8988T (cell line): ENCODE measurements around the gene SEC16A.

ENCODE experiments used
- DNase-seq: peaks from one replicate; pipeline ENCODE4 v3.0.0; 2011

The SEC16A gene

DNA sequence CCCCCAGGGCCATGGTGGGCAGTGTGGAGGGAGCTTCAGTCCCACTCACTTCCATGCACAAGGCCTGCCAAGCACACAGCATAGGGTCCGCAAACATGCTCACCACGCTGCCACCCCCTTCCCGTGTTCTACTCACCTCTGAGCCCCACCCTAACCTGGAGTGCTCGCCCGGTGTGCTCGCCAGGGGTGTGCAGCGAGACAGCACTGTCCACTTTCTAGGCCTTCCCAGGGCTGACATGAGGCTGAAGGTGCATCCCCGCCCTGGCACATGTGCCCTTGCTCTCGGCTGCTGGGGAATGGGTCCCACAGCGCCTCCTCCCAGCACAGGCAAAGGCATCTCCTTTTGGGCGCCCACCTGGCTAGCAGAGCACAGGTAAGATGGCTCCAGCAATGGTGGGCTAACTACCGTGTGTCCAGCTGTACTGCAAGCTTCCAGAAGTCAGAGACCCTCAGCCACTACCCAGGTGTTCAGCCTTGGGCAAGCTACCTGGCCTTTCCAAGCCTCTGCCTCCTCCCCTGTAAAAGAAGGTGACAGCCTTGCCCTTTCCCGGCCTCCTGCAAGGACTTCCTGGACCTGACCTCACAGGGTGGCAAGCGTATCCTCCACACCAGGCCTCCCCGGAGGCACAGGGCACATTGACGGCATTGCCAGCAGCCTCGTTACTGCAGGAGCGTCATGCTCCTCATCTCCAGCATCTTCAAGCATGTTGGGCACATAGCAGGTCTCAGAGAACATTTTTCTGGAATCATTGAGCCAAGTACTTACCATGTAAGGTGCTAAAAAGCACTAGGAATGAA, 4.2 kb upstream of the SEC16A start:
- DNase-seq = no peak

DNA sequence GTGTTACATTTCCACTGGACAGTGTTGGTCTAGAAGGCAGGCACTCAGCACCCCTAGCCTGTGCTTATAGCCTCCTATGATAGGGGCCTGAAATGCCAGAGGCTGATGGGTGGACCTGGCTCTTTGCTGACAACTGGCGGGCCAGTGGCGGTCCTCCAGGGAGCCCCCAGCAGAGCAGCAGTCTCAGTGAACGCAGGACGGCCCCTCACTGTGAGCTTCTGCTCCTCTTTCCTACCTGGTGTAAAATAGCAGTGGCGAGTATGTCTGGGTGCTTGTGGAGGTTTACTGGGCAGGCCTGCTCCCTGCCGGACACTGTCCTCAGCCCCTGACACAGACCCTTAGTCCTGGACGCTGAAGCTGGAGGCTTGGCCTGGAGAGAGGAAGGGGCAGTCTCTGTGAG, 3.3 kb upstream of the SEC16A start:
- DNase-seq = no peak

DNA sequence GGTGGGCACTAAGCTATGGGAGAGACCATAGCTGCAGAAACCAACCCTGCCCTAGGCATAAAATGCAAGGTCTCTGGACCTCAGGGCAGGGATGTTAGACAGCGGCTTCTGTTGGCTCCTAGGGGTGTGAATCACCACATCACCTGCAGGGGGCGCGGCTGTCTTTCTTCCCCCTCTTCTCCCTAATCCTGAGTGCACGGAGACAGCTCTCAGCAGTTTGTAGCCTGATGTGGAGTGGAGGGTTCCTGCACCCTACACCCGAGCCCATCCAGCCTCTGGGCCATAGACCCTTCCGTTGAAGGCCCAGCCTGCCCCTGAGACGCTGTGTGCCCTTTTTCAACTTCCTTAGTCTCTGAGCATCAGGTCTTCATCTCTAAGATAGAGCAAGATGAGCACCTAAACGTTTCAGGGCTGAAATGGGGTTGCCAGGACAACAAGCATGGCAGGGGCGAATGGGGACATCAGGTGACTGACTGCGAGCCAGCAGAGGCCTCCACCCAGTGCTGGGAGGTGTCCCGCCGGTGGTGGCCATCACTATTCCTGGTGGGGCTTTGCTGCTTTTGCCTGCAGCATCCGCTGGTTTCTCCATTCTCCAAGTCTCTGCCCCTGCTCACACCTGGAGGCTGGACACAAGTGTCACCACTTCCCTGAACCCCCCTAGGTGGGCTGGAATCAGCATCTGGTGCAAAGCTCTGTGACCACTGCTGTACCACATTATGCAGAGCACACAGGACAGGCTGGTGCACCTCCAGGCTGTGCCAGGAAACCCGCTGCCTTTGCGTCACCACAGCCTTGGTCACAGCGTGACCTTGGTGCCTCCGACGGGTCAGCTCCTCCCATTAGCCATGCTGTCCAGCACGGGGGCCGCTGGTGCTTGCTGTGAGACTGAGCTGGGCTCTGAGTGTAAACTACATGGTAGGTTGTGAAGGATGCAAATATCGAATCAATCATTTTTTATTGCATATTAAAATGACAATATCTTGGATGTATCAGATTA, 2.5 kb upstream of the SEC16A start:
- DNase-seq = no peak

DNA sequence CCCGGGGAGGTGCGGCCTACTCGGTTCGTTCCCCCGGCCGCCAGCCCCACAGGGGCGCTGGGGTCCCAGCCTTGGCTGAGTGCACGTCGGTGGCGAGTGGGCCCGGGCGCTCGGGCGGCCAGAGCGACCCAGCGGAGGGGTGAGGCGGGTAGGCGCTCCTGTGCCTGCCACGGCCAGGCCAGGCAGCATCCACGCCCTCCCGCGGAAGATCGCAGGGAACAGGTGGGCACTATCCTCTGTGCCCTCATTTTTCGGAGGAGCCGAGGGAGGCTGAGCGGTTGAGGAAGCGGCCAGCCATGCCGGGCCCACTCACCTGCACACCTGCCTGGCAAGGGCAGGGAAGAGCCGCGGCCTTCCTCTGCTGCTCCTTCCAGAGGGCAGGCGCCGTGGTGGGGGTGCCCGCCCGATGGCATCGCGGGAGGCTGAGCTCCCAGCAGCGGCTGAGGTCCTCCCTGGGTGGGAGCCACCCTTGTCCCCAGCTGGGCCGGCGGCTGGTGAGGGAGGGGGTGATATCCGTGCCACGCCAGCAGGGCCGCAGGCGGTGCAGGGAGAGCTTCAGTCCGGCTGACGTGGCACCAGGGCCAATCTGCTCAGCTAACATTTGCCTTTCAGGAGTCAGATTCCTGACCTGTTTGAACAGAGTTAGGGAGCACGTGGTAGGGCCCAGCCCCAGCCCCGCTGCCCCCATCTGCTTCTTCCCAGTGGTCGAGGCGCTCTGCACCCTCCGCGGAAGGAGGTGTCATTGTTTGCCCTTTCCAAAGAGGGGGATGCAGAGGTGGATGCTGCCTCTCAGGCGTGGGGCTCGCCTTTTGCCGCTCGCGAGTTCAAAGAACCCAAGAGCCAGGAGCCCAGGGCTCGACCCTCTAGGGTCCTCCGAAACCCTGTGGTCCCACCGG, 1.6 kb upstream of the SEC16A start:
- DNase-seq = no peak

GRCh38 chr9:136483589-136484152, 831 bp upstream of the SEC16A start:
- DNase-seq = peak; percentile 93

GRCh38 chr9:136482046-136482792, 621 bp downstream of the SEC16A start:
- DNase-seq = no peak

GRCh38 chr9:136481558-136481957, 1.3 kb downstream of the SEC16A start:
- no peak for DNase-seq

DNA sequence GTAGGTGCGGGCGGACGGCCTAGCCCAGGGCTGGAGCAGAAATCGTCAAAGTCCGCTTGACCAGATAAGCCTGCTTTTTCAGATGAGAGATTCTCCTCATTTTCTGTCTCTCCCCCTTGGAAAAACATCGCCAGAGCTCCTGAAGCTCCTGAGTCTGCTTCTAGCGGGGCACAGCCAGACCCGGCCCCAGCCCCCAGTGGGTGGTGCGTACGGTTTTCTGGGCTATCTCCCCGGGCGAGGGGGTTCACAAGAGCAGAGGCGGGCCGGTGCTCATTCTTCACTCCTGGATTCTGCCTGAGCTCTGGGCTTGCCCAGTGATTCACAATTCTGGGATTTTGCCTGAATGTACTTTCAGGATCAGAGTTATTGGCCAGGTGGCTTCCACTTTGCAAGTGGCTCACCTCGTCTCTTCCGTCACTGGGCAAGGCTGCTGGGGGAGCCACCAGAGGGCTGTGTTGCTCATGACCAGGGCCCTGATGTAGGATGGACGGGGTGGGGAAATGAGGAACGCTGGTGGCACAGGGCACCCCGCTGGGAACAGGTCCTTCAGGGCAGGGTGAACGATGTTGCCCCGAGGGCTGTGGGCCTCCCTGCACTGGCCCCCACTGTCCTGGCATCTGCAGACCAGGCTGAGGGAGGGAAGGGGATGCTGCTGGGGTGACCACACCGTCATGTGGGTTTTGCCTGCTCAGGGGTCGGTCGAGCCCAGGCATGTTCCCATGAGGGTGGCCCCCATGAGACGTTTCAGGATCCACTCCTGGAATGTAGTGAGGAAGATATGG, 6.3 kb downstream of the SEC16A start:
- DNase-seq = no peak

DNA sequence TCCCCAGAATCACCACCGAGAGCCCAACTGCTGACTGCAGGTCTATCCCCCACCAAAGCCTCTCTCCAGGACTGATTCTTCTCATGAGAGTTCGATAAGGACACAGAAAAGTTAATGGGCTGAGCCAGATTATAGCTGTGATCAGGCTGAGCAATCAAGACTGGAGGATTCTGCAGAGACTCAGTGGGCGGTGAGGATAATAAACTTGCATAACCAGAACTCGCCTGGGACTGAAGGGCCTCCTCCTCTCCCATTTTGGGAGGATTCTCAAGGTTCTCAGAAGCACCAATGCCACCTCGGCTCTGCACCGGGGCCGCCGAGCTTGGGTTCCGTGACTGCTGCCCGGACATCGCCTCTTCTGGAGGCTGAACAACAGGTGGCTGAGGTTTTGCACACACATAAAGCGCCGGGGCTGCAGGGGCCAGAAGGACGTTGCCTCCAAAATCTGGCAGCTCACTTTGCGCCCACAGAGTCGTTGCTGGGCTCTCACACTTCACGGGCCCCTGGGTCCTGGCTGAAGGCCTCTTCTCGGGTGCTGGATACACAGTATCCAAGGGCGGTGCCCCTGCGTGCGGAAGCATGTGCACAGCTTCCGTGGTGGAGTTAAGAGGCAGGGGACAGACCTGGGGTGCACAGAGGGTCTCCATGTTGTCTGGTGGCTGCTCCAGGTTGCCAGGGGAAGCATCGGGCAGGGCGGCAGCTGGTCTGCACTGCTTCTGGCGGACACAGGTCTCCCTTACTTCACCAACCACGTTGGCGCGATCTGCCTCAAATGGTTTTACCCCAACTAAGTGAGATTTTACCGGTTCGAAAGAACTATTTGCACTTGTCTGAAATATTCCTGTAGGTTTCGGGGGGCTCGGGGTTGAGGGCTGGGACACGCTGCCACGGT, 7.6 kb downstream of the SEC16A start:
- DNase-seq = no peak

DNA sequence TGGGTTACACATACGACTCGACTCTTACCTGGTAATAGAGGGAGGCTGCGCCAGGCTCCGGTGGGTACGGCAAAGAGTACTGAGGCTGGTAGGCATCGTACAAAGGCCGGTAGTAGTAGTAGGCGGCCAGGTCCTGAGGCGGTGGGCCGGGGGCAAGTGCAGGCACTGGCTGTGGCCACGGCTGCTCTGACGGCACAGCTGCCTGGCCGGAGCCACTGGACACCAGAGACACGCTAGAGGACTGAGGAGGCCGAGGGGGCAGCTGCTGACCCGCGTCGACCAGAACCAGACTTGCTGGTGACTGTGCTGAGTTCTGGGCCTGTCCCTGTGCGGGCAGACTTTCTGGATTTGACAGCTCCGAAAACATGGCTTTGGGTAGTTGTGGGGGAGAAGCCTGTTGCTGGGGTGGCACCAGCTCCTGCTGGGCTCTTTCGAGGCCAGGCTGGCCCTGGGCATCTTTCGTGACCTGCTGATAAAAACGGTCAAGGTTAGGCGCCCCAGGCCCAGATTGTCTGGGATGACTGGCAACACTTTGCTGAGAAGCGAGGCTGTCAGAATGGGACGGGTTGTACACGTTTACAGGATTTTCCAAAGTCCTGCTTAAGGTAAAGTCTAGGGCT, 8.7 kb downstream of the SEC16A start:
- no peak for DNase-seq

DNA sequence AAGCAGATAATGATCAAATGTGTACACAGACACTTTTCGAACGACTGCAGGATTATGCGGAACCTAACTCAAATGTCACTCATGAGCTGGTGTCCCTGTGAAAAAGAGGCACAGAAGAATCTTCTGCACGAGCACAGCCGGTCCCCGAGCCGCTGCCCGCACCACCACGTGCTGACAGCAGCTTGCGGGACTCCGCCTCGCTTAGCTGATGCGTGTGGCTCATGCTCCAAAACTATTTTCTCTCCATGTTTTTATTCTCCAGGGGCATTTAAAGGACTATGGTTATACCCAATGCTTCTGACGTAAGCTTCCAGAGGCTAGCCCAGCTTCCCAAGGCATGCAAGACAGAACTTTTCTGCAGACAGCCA, 9.5 kb downstream of the SEC16A start:
- DNase-seq = no peak

- no peak for DNase-seq
Observed at GRCh38 chr9:136472640-136473353, 10.0 kb downstream of the SEC16A start.

GRCh38 chr9:136471802-136472487, 10.9 kb downstream of the SEC16A start:
- no peak for DNase-seq

DNA sequence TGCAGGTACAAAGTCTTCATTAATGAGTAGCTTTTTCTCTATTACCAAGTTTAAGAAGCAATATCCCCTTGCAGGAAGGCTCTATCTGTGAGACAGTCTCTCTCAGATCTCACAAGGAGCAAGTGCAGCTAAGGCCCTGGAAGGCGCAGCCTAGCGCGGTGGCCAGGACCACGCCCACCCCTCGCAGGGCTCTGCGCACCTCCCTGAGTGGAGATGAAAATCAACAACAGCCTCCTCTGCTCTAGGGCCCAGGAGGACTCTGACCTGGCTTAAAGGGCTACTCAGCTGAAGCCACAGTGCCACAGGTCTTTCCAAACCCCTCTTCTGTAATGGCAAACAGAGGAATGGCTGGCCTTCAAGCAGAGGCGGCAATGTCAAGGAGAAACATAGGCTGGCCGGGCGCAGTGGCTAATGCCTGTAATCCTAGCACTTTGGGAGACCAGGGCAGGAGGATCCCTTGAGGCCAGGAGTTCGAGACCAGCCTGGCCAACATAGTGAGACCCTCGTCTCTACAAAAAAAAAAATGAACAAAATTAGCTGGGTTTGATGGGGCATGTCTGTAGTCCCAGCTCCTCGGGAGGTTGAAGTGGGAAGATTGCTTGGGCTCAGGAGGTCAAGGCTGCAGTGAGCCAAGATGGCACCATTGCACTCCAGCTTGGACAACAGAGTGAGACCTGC, 11.9 kb downstream of the SEC16A start:
- no peak for DNase-seq

DNA sequence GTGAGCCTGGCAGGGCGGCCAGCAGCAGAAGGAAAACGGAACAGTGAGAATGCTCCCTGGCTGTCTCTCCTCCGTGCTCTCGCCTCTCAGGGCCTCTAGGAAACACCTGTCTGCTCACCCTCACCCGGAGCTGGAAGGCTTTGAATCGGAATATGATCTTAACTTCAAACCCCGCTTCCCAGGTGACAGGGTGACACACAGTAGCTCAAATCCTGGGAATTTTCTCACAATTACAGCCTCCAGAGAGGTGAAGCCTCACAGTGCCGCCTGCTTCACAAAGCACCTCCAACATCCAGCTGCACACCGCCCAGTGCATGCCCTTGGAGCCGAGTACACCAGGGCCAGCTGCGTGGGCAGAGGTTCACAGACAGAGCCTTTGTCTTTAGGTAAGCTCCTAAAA, 12.5 kb downstream of the SEC16A start:
- DNase-seq = no peak

DNA sequence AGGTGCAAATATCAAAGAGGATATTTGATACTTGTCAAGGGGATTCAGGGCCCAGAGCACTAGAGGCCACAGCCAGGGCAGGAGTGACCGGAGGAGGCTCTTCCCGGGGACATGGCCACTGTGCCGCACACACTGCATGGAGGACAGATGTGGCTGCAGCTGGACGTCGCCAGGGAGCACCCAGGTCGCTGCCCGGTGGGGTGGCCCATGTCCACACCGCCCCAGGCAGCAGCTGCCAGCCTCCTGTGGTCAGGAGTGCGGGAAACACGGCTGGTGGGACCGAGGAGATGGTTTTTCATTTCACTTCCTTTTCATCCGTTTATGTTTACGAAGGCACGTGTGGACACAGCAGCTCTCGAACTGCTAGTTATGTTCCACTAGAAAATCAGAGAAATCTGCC, 15.1 kb downstream of the SEC16A start:
- no peak for DNase-seq

GRCh38 chr9:136466155-136466541, 16.7 kb downstream of the SEC16A start:
- DNase-seq = no peak
